GM12878 (cell line): Measurements from ENCODE around the gene RASGRF2.

Source experiments
- CTCF ChIP-seq, 3 experiments: IDR thresholded peaks in 2 of 3; conservative IDR thresholded peaks in 1 of 3; 2 replicates each; pipeline ENCODE4 v1.5.1; 2011; ENCODE audit warnings: low read depth in 3 of 3, low read length in 3 of 3, mild to moderate bottlenecking in 3 of 3, control low read depth in 2 of 3, moderate library complexity in 2 of 3, inconsistent platforms in 1 of 3, mixed read lengths in 1 of 3; ENCODE audit not compliant: control insufficient read depth in 2 of 3, insufficient read depth in 1 of 3; ENCODE audit errors: extremely low read depth in 1 of 3
- GABPA ChIP-seq: IDR thresholded peaks from 2 replicates; pipeline ENCODE4 v1.6.1; 2014; ENCODE audit warnings: antibody characterized with exemption, low read depth, mild to moderate bottlenecking, inconsistent platforms
- TAF1 ChIP-seq: IDR thresholded peaks from 2 replicates; pipeline ENCODE4 v1.6.1; 2011; ENCODE audit warnings: mild to moderate bottlenecking, low read depth, low read length, borderline replicate concordance
- USF2 ChIP-seq: IDR thresholded peaks from 2 replicates; pipeline ENCODE4 v1.6.1; 2011; ENCODE audit warnings: low read depth, low read length, improper control_type of control experiment, borderline replicate concordance

- no peak for TF ChIP-seq TAF1
- no peak for TF ChIP-seq GABPA
- no peak for TF ChIP-seq CTCF (IDR thresholded peaks at IDR 0.05 in 2 of 3, conservative IDR thresholded peaks at IDR 0.05 in 1 of 3; ENCODE audit: control insufficient read depth in 2 of 3, extremely low read depth in 1 of 3, insufficient read depth in 1 of 3, low read depth in 3 of 3, low read length in 3 of 3)
- TF ChIP-seq USF2: no peak
Observed at GRCh38 chr5:80920333-80920732, 39.8 kb upstream of the RASGRF2 start.
